HEK293 (cell line): Measurements from ENCODE around the gene IGSF21.

ENCODE experiments used
- CTCF ChIA-PET: fragments of 350-600 bp; formaldehyde crosslinking; extraction: SDS; loops from one replicate; lab custom pipeline; 2021; ENCODE audit warnings: antibody characterized with exemption; lab: Yijun Ruan, JAX
- POLR2A ChIA-PET: fragments of 300-600 bp; formaldehyde crosslinking; extraction: SDS; loops from one replicate; lab custom pipeline; 2020; ENCODE audit warnings: antibody characterized with exemption, inconsistent platforms; lab: Yijun Ruan, JAX
- H3K27ac ChIP-seq: fragments of 200-500 bp; sonication (Bioruptor generic); 2 replicates; pipeline ENCODE4 v1.5.1; 2014; ENCODE audit warnings: low read depth, low read length, control low read depth, inconsistent platforms; ENCODE audit errors: extremely low read depth
- H3K36me3 ChIP-seq, 2 experiments: fragments of 200-500 bp in 1 of 2; sonication (Bioruptor generic) in 1 of 2; 1 replicate in 1 of 2; 2 replicates in 1 of 2; pipeline ENCODE4 v1.5.1; 2014 to 2017; ENCODE audit warnings: inconsistent platforms in 2 of 2, low read length in 2 of 2; ENCODE audit not compliant: control insufficient read depth in 2 of 2, insufficient read depth in 1 of 2
- H3K4me1 ChIP-seq: fragments of 200-500 bp; sonication (Bioruptor generic); 2 replicates; pipeline ENCODE4 v1.5.1; 2014; ENCODE audit warnings: mild to moderate bottlenecking, low read length, inconsistent platforms; ENCODE audit not compliant: control insufficient read depth, insufficient read depth
- H3K4me3 ChIP-seq: 2 replicates; pipeline ENCODE4 v1.5.1; 2011; ENCODE audit warnings: low read depth, mild to moderate bottlenecking, control low read depth, low read length, moderate library complexity
- H3K9me3 ChIP-seq: fragments of 200-500 bp; sonication (Bioruptor generic); 2 replicates; pipeline ENCODE4 v1.5.1; 2014; ENCODE audit warnings: low read depth, low read length, inconsistent platforms; ENCODE audit not compliant: control insufficient read depth, insufficient read depth
- MZF1 ChIP-seq: fragments of 450-650 bp; formaldehyde crosslinking; IDR thresholded peaks from 2 replicates; pipeline ENCODE4 v1.5.1; 2017; ENCODE audit warnings: missing biosample characterization, missing genetic modification characterization, borderline replicate concordance
- ZBTB44 ChIP-seq: fragments of 450-650 bp; IDR thresholded peaks from 2 replicates; pipeline ENCODE4 v1.5.1; 2018; ENCODE audit warnings: missing biosample characterization, mild to moderate bottlenecking, missing genetic modification characterization
- ZBTB48 ChIP-seq: fragments of 450-650 bp; formaldehyde crosslinking; IDR thresholded peaks from 2 replicates; pipeline ENCODE4 v1.5.1; 2016; ENCODE audit warnings: missing biosample characterization, missing genetic modification characterization
- ZBTB7A ChIP-seq: fragments of 450-650 bp; formaldehyde crosslinking; IDR thresholded peaks from 2 replicates; pipeline ENCODE4 v1.5.1; 2016; ENCODE audit warnings: low read depth, missing biosample characterization, missing genetic modification characterization
- ZNF114 ChIP-seq: fragments of 450-650 bp; formaldehyde crosslinking; IDR thresholded peaks from 2 replicates; pipeline ENCODE4 v1.5.0; 2017; ENCODE audit warnings: missing biosample characterization, missing genetic modification characterization
- ZNF132 ChIP-seq: fragments of 450-650 bp; formaldehyde crosslinking; IDR thresholded peaks from 2 replicates; pipeline ENCODE4 v1.5.1; 2017; ENCODE audit warnings: missing biosample characterization, missing genetic modification characterization, borderline replicate concordance
- ZNF138 ChIP-seq: fragments of 450-650 bp; formaldehyde crosslinking; IDR thresholded peaks from 2 replicates; pipeline ENCODE4 v1.5.1; 2016; ENCODE audit warnings: missing biosample characterization, missing genetic modification characterization, borderline replicate concordance
- ZNF140 ChIP-seq: fragments of 450-650 bp; formaldehyde crosslinking; IDR thresholded peaks from 2 replicates; pipeline ENCODE4 v1.5.1; 2016; ENCODE audit warnings: missing biosample characterization, missing genetic modification characterization
- ZNF184 ChIP-seq: fragments of 450-650 bp; IDR thresholded peaks from 2 replicates; pipeline ENCODE4 v1.5.1; 2018; ENCODE audit warnings: missing biosample characterization, mild to moderate bottlenecking, missing genetic modification characterization
- ZNF211 ChIP-seq: fragments of 450-650 bp; formaldehyde crosslinking; IDR thresholded peaks from 2 replicates; pipeline ENCODE4 v1.5.1; 2016; ENCODE audit warnings: low read depth, missing biosample characterization, missing genetic modification characterization
- ZNF223 ChIP-seq: fragments of 450-650 bp; formaldehyde crosslinking; IDR thresholded peaks from 2 replicates; pipeline ENCODE4 v1.5.1; 2016; ENCODE audit warnings: missing biosample characterization, missing genetic modification characterization
- ZNF23 ChIP-seq: fragments of 450-650 bp; formaldehyde crosslinking; IDR thresholded peaks from 2 replicates; pipeline ENCODE4 v1.5.1; 2016; ENCODE audit warnings: missing biosample characterization, missing genetic modification characterization, borderline replicate concordance
- ZNF37A ChIP-seq: fragments of 450-650 bp; IDR thresholded peaks from 2 replicates; pipeline ENCODE4 v1.5.1; 2018; ENCODE audit warnings: missing biosample characterization, missing genetic modification characterization
- ZNF394 ChIP-seq: fragments of 450-650 bp; formaldehyde crosslinking; IDR thresholded peaks from 2 replicates; pipeline ENCODE4 v1.5.1; 2016; ENCODE audit warnings: missing biosample characterization, missing genetic modification characterization, mild to moderate bottlenecking, moderate library complexity, borderline replicate concordance
- ZNF433 ChIP-seq: fragments of 450-650 bp; formaldehyde crosslinking; IDR thresholded peaks from 2 replicates; pipeline ENCODE4 v1.5.1; 2016; ENCODE audit warnings: missing biosample characterization, missing genetic modification characterization, low read depth
- ZNF513 ChIP-seq: fragments of 450-650 bp; IDR thresholded peaks from 2 replicates; pipeline ENCODE4 v1.5.1; 2018; ENCODE audit warnings: missing biosample characterization, missing genetic modification characterization
- ZNF530 ChIP-seq: fragments of 450-650 bp; formaldehyde crosslinking; IDR thresholded peaks from 2 replicates; pipeline ENCODE4 v1.5.1; 2016; ENCODE audit warnings: low read depth, missing biosample characterization, missing genetic modification characterization
- ZNF560 ChIP-seq: fragments of 450-650 bp; formaldehyde crosslinking; IDR thresholded peaks from 2 replicates; pipeline ENCODE4 v1.5.1; 2017; ENCODE audit warnings: missing biosample characterization, missing genetic modification characterization, borderline replicate concordance
- ZNF561 ChIP-seq: fragments of 450-650 bp; IDR thresholded peaks from 2 replicates; pipeline ENCODE4 v1.5.1; 2018; ENCODE audit warnings: missing biosample characterization, missing genetic modification characterization, borderline replicate concordance
- ZNF654 ChIP-seq: fragments of 450-650 bp; formaldehyde crosslinking; IDR thresholded peaks from 2 replicates; pipeline ENCODE4 v1.5.1; 2016; ENCODE audit warnings: low read depth, missing biosample characterization, missing genetic modification characterization
- ZNF664 ChIP-seq: fragments of 450-650 bp; formaldehyde crosslinking; IDR thresholded peaks from 2 replicates; pipeline ENCODE4 v1.5.1; 2016; ENCODE audit warnings: missing biosample characterization, missing genetic modification characterization
- ZNF677 ChIP-seq: fragments of 450-650 bp; IDR thresholded peaks from 2 replicates; pipeline ENCODE4 v1.5.0; 2018; ENCODE audit warnings: missing biosample characterization, mild to moderate bottlenecking, missing genetic modification characterization, moderate library complexity
- ZNF704 ChIP-seq: fragments of 450-650 bp; formaldehyde crosslinking; IDR thresholded peaks from 2 replicates; pipeline ENCODE4 v1.5.1; 2016; ENCODE audit warnings: missing biosample characterization, missing genetic modification characterization
- ZNF768 ChIP-seq: fragments of 450-650 bp; formaldehyde crosslinking; IDR thresholded peaks from 2 replicates; pipeline ENCODE4 v1.5.1; 2018; ENCODE audit warnings: missing biosample characterization, mild to moderate bottlenecking, missing genetic modification characterization
- ZNF776 ChIP-seq: fragments of 450-650 bp; formaldehyde crosslinking; IDR thresholded peaks from 2 replicates; pipeline ENCODE4 v1.5.0; 2017; ENCODE audit warnings: missing biosample characterization, missing genetic modification characterization, borderline replicate concordance

IGSF21 gene

GRCh38 chr1:18419113-18419844 lies 311.7 kb downstream of the IGSF21 start:
- ChIA-PET POLR2A (no interaction called here), CTCF (interaction anchor here (0.7 to 1.2 kb wide), 2 partner anchors 185 to 490 kb away, joined by 3 to 4 read pairs; no protein-coding TSS in a partner anchor)
- no peaks in the 10 kb centered on the region for H3K9me3 ChIP-seq
- H3K36me3 ChIP-seq: no peaks in the 10 kb centered on the region
- no peak overlapping the region for H3K4me3 ChIP-seq
- no peak for TF ChIP-seq ZNF654 (tag by site-specific recombination)
- no peak for TF ChIP-seq ZBTB7A
- no peak for TF ChIP-seq ZNF23 (tag by site-specific recombination)
- TF ChIP-seq ZNF704 (tag by site-specific recombination): no peak
- TF ChIP-seq ZNF184 (tag by site-specific recombination): no peak
- H3K27ac ChIP-seq: no peak overlapping the region
- no peaks in the 10 kb centered on the region for H3K4me1 ChIP-seq

- no peaks in the 10 kb centered on the region for H3K4me1 ChIP-seq
- H3K9me3 ChIP-seq: no peaks in the 10 kb centered on the region
- H3K4me3 ChIP-seq: no peak overlapping the region
- H3K36me3 ChIP-seq: no peaks in the 10 kb centered on the region
- no peak for TF ChIP-seq ZNF513 (tag by site-specific recombination)
- TF ChIP-seq ZNF223 (tag by site-specific recombination): no peak
- TF ChIP-seq ZNF211 (tag by site-specific recombination): no peak
- TF ChIP-seq ZNF560 (tag by site-specific recombination): no peak
- no peak for TF ChIP-seq ZNF394 (tag by site-specific recombination)
- no peak for TF ChIP-seq ZNF776 (tag by site-specific recombination)
- no peak for TF ChIP-seq MZF1 (tag by site-specific recombination)
- TF ChIP-seq ZNF140 (tag by site-specific recombination): no peak
- no peak for TF ChIP-seq ZNF530 (tag by site-specific recombination)
- no peak for TF ChIP-seq ZNF561 (tag by site-specific recombination)
- no peak for TF ChIP-seq ZNF132 (tag by site-specific recombination)
- no peak for TF ChIP-seq ZBTB48 (tag by site-specific recombination)
- no peak for TF ChIP-seq ZNF114 (tag by site-specific recombination)
- TF ChIP-seq ZNF768 (tag by site-specific recombination): no peak
- TF ChIP-seq ZNF664 (tag by site-specific recombination): no peak
- no peak for TF ChIP-seq ZBTB44 (tag by site-specific recombination)
- no peak for TF ChIP-seq ZNF138
- no peak for TF ChIP-seq ZNF433
- no peak for TF ChIP-seq ZNF677 (tag by site-specific recombination)
- no peak for TF ChIP-seq ZNF37A (tag by site-specific recombination)
- H3K27ac ChIP-seq: no peak overlapping the region
- CTCF ChIA-PET: interaction anchor here (1.2 kb wide), 1 partner anchor 185 kb away, joined by 3 read pairs; no protein-coding TSS in a partner anchor
- POLR2A ChIA-PET: no interaction called here
These were observed 312.2 kb downstream of the IGSF21 start for GRCh38 chr1:18419845-18420184.
